Measurements from ENCODE around the gene KRT31.

DNA sequence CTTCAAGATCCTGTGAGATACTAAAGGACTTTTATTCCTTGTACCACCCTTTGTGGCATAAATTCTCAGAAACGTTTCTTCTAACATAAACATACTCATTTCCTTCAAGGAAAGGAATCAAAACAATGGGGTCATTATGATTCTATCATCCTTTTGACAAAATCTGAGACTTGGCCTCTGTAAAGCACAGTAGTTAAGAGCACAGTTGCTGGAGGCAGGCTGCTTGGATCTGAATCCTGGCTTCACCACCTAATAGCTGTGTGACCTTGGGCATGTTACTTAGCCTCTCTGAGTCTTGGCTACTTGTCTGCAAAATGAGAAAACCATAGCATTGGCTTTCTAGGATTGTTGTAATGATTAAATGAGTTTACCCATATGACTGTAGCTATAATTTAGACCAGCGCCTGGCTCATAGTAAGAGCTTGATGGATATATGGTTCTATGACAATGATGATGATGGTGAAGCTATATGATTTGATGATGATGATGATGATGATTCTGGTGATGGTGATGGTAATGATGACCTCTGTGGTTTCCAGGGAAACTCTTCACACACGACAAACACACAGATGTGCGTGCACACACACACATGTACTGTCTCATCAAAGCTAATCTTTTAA lies 6.1 kb upstream of the KRT31 start:
- TF ChIP-seq, protein P1, sequence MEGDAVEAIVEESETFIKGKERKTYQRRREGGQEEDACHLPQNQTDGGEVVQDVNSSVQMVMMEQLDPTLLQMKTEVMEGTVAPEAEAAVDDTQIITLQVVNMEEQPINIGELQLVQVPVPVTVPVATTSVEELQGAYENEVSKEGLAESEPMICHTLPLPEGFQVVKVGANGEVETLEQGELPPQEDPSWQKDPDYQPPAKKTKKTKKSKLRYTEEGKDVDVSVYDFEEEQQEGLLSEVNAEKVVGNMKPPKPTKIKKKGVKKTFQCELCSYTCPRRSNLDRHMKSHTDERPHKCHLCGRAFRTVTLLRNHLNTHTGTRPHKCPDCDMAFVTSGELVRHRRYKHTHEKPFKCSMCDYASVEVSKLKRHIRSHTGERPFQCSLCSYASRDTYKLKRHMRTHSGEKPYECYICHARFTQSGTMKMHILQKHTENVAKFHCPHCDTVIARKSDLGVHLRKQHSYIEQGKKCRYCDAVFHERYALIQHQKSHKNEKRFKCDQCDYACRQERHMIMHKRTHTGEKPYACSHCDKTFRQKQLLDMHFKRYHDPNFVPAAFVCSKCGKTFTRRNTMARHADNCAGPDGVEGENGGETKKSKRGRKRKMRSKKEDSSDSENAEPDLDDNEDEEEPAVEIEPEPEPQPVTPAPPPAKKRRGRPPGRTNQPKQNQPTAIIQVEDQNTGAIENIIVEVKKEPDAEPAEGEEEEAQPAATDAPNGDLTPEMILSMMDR (IDR thresholded peaks at IDR 0.05; ENCODE audit: low read depth, low read length): no peak
- TF ChIP-seq EZH2phosphoT487 (IDR thresholded peaks at IDR 0.05; ENCODE audit: low read depth): no peak
